ENCODE measurements around the gene MARVELD1.

MARVELD1 gene

DNA sequence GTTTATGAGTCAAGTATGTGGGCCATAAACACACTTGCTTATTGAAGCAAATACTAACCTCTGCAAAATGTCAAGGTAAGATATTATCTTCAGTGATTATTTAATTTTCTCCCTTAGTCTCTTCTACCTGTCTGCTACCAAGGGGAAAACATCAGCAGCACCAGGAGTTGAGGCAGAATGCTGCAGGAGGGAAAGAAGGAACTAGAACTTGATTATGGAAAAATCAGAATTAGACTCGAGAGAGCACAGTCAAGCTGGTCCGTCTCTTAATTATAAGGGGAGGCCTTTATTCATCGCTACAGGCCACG lies 18.5 kb downstream of the MARVELD1 start:
- no peaks in the 10 kb centered on the region for H3K36me3 ChIP-seq (replicated peaks; ENCODE audit: insufficient read depth, low read length)
- no peaks in the 10 kb centered on the region for H3F3A ChIP-seq (ENCODE audit: insufficient read depth, low read length)
- no peak for DNase-seq
- no peaks in the 10 kb centered on the region for H3K9me2 ChIP-seq (replicated peaks; ENCODE audit: insufficient read depth, low read length)
- H3K4me1 ChIP-seq (ENCODE audit: low read length), result peaks cover 4% of the 10 kb centered on the region
- no peak overlapping the region for H2AFZ ChIP-seq (ENCODE audit: low read length)
- H3K79me2 ChIP-seq (ENCODE audit: low read length), result peaks cover under 1% of the 10 kb centered on the region; the same call in 1 of the 2 replicates
- H4K20me1 ChIP-seq (ENCODE audit: insufficient read depth, low read length), result no peaks in the 10 kb centered on the region
- H3K27ac ChIP-seq (ENCODE audit: low read length), result no peak overlapping the region
- no peaks in the 10 kb centered on the region for H3K9me3 ChIP-seq (replicated peaks; ENCODE audit: insufficient read depth, low read length)
- H3K27me3 ChIP-seq (replicated peaks; ENCODE audit: insufficient read depth, low read length), result no peaks in the 10 kb centered on the region; the same call in 1 of the 2 replicates
- no peak overlapping the region for H3K9ac ChIP-seq (ENCODE audit: low read length)
- TF ChIP-seq CTCF (IDR thresholded peaks at IDR 0.05; ENCODE audit: low read length) (no peak; the same call in 1 of the 2 replicates), EZH2 (optimal IDR thresholded peaks at IDR 0.05; ENCODE audit: low read depth, low read length) (no peak), EZH2phosphoT487 (IDR thresholded peaks at IDR 0.05; ENCODE audit: low read length) (no peak)
- no peak overlapping the region for H3K4me3 ChIP-seq (ENCODE audit: low read length)
- no peak overlapping the region for H3K4me2 ChIP-seq (ENCODE audit: low read depth, low read length)

DNA sequence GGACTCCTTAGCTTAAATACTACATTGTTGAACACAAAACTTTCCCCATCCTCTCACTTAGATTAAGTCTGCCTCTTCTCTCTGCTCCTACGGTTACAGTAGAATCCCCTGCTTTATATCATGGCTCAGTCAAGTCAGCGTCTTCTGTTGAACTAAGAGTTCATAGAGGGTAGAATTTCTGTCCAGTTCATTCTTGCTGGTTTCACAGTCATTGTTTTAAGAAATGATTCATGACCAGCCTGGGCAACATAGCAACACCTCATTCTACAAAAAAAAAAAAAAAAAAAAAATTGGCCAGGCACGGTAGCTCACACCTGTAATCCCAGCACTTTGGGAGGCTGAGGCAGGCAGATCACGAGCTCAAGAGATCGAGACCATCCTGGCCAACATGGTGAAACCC lies 19.7 kb downstream of the MARVELD1 start:
- Histone ChIP-seq H3K79me2 (ENCODE audit: low read length) (peaks cover 13% of the 10 kb centered on the region), H3K9ac (ENCODE audit: low read length) (no peak overlapping the region), H3K4me3 (ENCODE audit: low read length) (no peak overlapping the region), H3K27me3 (replicated peaks; ENCODE audit: insufficient read depth, low read length) (no peaks in the 10 kb centered on the region), H4K20me1 (ENCODE audit: insufficient read depth, low read length) (no peaks in the 10 kb centered on the region), H3K9me3 (replicated peaks; ENCODE audit: insufficient read depth, low read length) (no peaks in the 10 kb centered on the region), H3F3A (ENCODE audit: insufficient read depth, low read length) (no peaks in the 10 kb centered on the region), H3K4me2 (ENCODE audit: low read depth, low read length) (no peak overlapping the region), H3K9me2 (replicated peaks; ENCODE audit: insufficient read depth, low read length) (no peaks in the 10 kb centered on the region), H2AFZ (ENCODE audit: low read length) (no peak overlapping the region), H3K27ac (ENCODE audit: low read length) (no peak overlapping the region), H3K4me1 (ENCODE audit: low read length) (peaks cover 11% of the 10 kb centered on the region), H3K36me3 (replicated peaks; ENCODE audit: insufficient read depth, low read length) (no peaks in the 10 kb centered on the region)
- TF ChIP-seq EZH2phosphoT487 (IDR thresholded peaks at IDR 0.05; ENCODE audit: low read length) (no peak), CTCF (IDR thresholded peaks at IDR 0.05; ENCODE audit: low read length) (no peak), EZH2 (optimal IDR thresholded peaks at IDR 0.05; ENCODE audit: low read depth, low read length) (no peak)
- DNase-seq, result no peak

GRCh38 chr10:97734021-97734420 lies 20.5 kb downstream of the MARVELD1 start:
- H3K9me3 ChIP-seq (replicated peaks; ENCODE audit: insufficient read depth, low read length), result no peaks in the 10 kb centered on the region
- peaks cover 14% of the 10 kb centered on the region for H3K4me1 ChIP-seq (ENCODE audit: low read length)
- no peak for DNase-seq
- H3K36me3 ChIP-seq (replicated peaks; ENCODE audit: insufficient read depth, low read length), result no peaks in the 10 kb centered on the region
- no peak overlapping the region for H3K4me2 ChIP-seq (ENCODE audit: low read depth, low read length)
- no peaks in the 10 kb centered on the region for H3K9me2 ChIP-seq (replicated peaks; ENCODE audit: insufficient read depth, low read length)
- H3K27me3 ChIP-seq (replicated peaks; ENCODE audit: insufficient read depth, low read length), result no peaks in the 10 kb centered on the region
- no peak overlapping the region for H3K27ac ChIP-seq (ENCODE audit: low read length)
- no peak overlapping the region for H3K4me3 ChIP-seq (ENCODE audit: low read length)
- H3K79me2 ChIP-seq (ENCODE audit: low read length), result peaks cover 20% of the 10 kb centered on the region
- H3K9ac ChIP-seq (ENCODE audit: low read length), result no peak overlapping the region
- TF ChIP-seq EZH2 (optimal IDR thresholded peaks at IDR 0.05; ENCODE audit: low read depth, low read length) (no peak), EZH2phosphoT487 (IDR thresholded peaks at IDR 0.05; ENCODE audit: low read length) (no peak), CTCF (IDR thresholded peaks at IDR 0.05; ENCODE audit: low read length) (no peak)
- no peak overlapping the region for H2AFZ ChIP-seq (ENCODE audit: low read length)
- H4K20me1 ChIP-seq (ENCODE audit: insufficient read depth, low read length), result no peaks in the 10 kb centered on the region
- no peaks in the 10 kb centered on the region for H3F3A ChIP-seq (ENCODE audit: insufficient read depth, low read length)
